SK-N-MC (cell line): ENCODE results near the gene NPB.
A peak's percentile ranks its signal among the peaks of the same experiment; 100 is the strongest.

Experiments used
- EZH2 ChIP-seq: fragments of 200-600 bp; sonication (generic); IDR thresholded peaks from one replicate; pipeline ENCODE4 v1.6.1; 2017; ENCODE audit warnings: antibody characterized with exemption
- FOXP2 ChIP-seq: optimal IDR thresholded peaks from 2 replicates; pipeline ENCODE3; 2011; ENCODE audit warnings: mild to moderate bottlenecking, moderate library complexity; ENCODE audit not compliant: insufficient read depth; ENCODE audit errors: extremely low read length, control extremely low read depth
- POLR2AphosphoS5 ChIP-seq: IDR thresholded peaks from 2 replicates; pipeline ENCODE4 v1.6.1; 2012; ENCODE audit warnings: mild to moderate bottlenecking, low read depth, low read length, borderline replicate concordance

DNA sequence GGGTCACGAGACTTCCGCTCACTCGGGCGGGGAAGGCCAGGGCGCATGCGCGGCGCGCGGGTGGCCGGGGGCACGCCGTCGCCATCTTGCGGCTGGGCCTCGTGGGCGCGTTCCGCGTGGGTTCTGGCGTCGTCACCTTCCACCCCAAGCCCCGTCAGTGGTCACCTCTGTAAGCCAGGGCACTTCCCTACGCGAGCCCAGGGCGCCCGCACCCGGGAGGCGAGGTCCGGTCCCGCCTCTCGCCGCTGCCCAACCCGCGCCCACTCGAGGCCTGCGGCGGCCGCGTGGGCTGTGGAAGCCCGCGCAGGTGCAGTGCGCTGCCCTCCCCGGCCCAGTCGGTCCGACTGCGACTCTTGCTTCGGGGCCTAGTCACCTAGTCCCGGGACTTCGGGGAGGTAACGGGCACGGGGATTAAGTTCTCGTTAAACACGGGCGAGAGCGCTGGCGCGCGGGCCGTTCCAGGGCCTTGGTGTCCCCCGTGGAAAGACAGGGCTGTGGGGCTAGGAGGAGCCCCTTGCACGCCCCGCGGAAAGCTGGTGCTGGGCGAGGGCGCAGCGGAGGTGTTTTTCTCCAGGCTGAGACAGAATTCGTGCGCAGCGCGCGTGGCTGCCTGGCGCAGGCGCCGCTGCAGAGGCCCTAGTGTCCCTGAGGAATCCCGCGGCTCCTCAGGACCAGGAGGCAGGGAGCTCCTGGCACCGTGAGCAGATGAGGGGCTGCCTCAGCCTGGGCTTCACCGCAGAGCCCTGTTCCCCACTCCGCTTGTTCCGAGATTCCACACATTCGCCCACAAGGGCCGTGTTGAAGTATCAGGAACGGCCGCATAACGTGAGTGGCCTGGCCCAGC is 30.4 kb upstream of the NPB start:
- TF ChIP-seq FOXP2 = no peak
- peak; percentile 82 for TF ChIP-seq POLR2AphosphoS5
- TF ChIP-seq EZH2 = no peak
